NT2/D1 (cell line): ENCODE results near the gene SHCBP1L.

ENCODE experiments used
- YY1 ChIP-seq: IDR thresholded peaks from 2 replicates; pipeline ENCODE4 v1.6.1; 2011; ENCODE audit not compliant: insufficient read length, insufficient read depth
- ZNF274 ChIP-seq: IDR thresholded peaks from 2 replicates; pipeline ENCODE4 v1.6.1; 2011; ENCODE audit warnings: mild to moderate bottlenecking, low read depth, low read length

GRCh38 chr1:182889997-182890396 lies 63.0 kb downstream of the SHCBP1L start:
- no peak for TF ChIP-seq ZNF274
- TF ChIP-seq YY1 = no peak
